HepG2 (cell line): Measurements from ENCODE around the gene NCLN. TPM values are rescaled to one million over a fixed set of nuclear protein-coding genes. Genes with fewer than 3 reads are reported as not detected.
"Not testable (repeated sequence)": the region's sequence is repeated elsewhere in the genome, so short reads cannot be mapped to it uniquely, and the experiment has no call there.

Experiments used
- ATAC-seq: fragments of 200-7000 bp; cut with Tn5 transposase; 3 replicates; pipeline ENCODE4 v1.9.1; 2020; ENCODE audit warnings: mild to moderate bottlenecking, moderate library complexity
- BruUV-seq: library from RNA; stranded (reverse); fragments of 400-500 nt; replicated peaks from 2 replicates; lab custom pipeline; 2021; lab: Mats Ljungman, UMichigan
- CTCF ChIA-PET: fragments of 300-600 bp; formaldehyde crosslinking; extraction: SDS; loops from one replicate; lab custom pipeline; 2021; ENCODE audit warnings: low total read pairs, inconsistent platforms, low intra/inter-chr PET ratio; lab: Yijun Ruan, JAX
- POLR2A ChIA-PET: fragments of 350-600 bp; sonication (Branson Sonifier 250); formaldehyde crosslinking; loops from one replicate; lab custom pipeline; 2020; ENCODE audit warnings: antibody characterized with exemption, inconsistent platforms; lab: Yijun Ruan, JAX
- DNase-seq: peaks from one replicate; pipeline ENCODE4 v3.0.0-alpha.2; 2015; ENCODE audit warnings: low spot score
- FAIRE-seq: peaks from 3 replicates; lab custom pipeline; 2011; peaks lifted over from hg19 to GRCh38; lab: Jason Lieb, UNC
- H2AFZ ChIP-seq: one replicate; pipeline ENCODE4 v1.6.1; 2011; ENCODE audit warnings: low read length, inconsistent platforms
- H3K27ac ChIP-seq: fragments of 300-600 bp; 3 replicates; pipeline ENCODE4 v1.8.0; 2011; ENCODE audit warnings: mixed run types, mild to moderate bottlenecking, mixed read lengths, low read length, inconsistent platforms; ENCODE audit not compliant: insufficient read depth; ENCODE audit errors: extremely low read length
- H3K27me3 ChIP-seq, 2 experiments: fragments of 200-600 bp in 1 of 2; 2 replicates in 1 of 2; 3 replicates in 1 of 2; pipeline versions ENCODE4 v1.6.0 to v1.8.0; 2011; ENCODE audit warnings: low read length in 2 of 2, mild to moderate bottlenecking in 2 of 2, moderate library complexity in 2 of 2, inconsistent platforms in 1 of 2; ENCODE audit not compliant: insufficient read depth in 2 of 2, control insufficient read depth in 1 of 2
- H3K36me3 ChIP-seq, 2 experiments: fragments of 200-600 bp in 1 of 2; replicated peaks in 1 of 2; 2 replicates in 1 of 2; 3 replicates in 1 of 2; pipeline versions ENCODE4 v1.5.1 to v1.8.0; 2011; ENCODE audit warnings: low read length in 2 of 2, inconsistent platforms in 1 of 2; ENCODE audit not compliant: insufficient read depth in 2 of 2, control insufficient read depth in 1 of 2
- H3K4me1 ChIP-seq: 2 replicates; pipeline ENCODE4 v1.5.1; 2012; ENCODE audit warnings: low read length, inconsistent platforms; ENCODE audit not compliant: insufficient read depth
- H3K4me2 ChIP-seq: 2 replicates; pipeline ENCODE4 v1.6.0; 2011; ENCODE audit warnings: low read depth, low read length, inconsistent platforms
- H3K4me3 ChIP-seq, 3 experiments: fragments of 200-600 bp in 1 of 3; sonication (generic), shearing (Covaris generic) in 1 of 3; replicated peaks in 1 of 3; 2 replicates each; pipeline ENCODE4 v1.5.1; 2011 to 2016; ENCODE audit warnings: low read length in 3 of 3, inconsistent platforms in 2 of 3, low read depth in 2 of 3, mild to moderate bottlenecking in 2 of 3, control low read depth in 1 of 3, mixed read lengths in 1 of 3; ENCODE audit not compliant: insufficient read depth in 1 of 3
- H3K79me2 ChIP-seq: one replicate; pipeline ENCODE4 v1.6.1; 2011; ENCODE audit warnings: low read length, inconsistent platforms; ENCODE audit not compliant: insufficient read depth
- H3K9ac ChIP-seq: 2 replicates; pipeline ENCODE4 v1.6.0; 2011; ENCODE audit warnings: mild to moderate bottlenecking, low read depth, low read length, inconsistent platforms; ENCODE audit not compliant: insufficient read depth
- H3K9me3 ChIP-seq: 2 replicates; pipeline ENCODE4 v1.5.1; 2012; ENCODE audit warnings: mild to moderate bottlenecking, low read length
- H4K20me1 ChIP-seq: 2 replicates; pipeline ENCODE4 v1.6.0; 2011; ENCODE audit warnings: inconsistent platforms, mild to moderate bottlenecking, low read length, moderate library complexity; ENCODE audit not compliant: insufficient read depth
- CHD2 ChIP-seq: IDR thresholded peaks from 2 replicates; pipeline ENCODE4 v1.6.1; 2011; ENCODE audit warnings: low read depth, low read length, improper control_type of control experiment
- ISX ChIP-seq: sonication (generic); formaldehyde crosslinking; conservative IDR thresholded peaks from 2 replicates; pipeline ENCODE4 v1.5.0; 2020; ENCODE audit warnings: missing genetic modification reagents
- MAFK ChIP-seq, 2 experiments: IDR thresholded peaks in 1 of 2; conservative IDR thresholded peaks in 1 of 2; 2 replicates each; pipeline ENCODE4 v1.6.1; 2011; ENCODE audit warnings: improper control_type of control experiment in 2 of 2, low read length in 2 of 2
- NR2F6 ChIP-seq, 2 experiments: IDR thresholded peaks; 2 replicates each; pipeline ENCODE4 v1.6.1; 2016; ENCODE audit warnings: antibody characterized with exemption in 1 of 2, mild to moderate bottlenecking in 1 of 2
- PAXIP1 ChIP-seq: sonication (generic); formaldehyde crosslinking; conservative IDR thresholded peaks from 2 replicates; pipeline ENCODE4 v1.4.0; 2020; ENCODE audit warnings: mild to moderate bottlenecking, missing genetic modification reagents, moderate library complexity
- PHF5A ChIP-seq: IDR thresholded peaks from one replicate; pipeline ENCODE4 v1.6.1; 2018; ENCODE audit warnings: low read depth, missing genetic modification reagents; ENCODE audit not compliant: unreplicated experiment
- ZNF121 ChIP-seq: sonication (generic); formaldehyde crosslinking; IDR thresholded peaks from 2 replicates; pipeline ENCODE4 v1.5.0; 2020; ENCODE audit warnings: mild to moderate bottlenecking, missing genetic modification reagents
- ZNF674 ChIP-seq: sonication (generic); formaldehyde crosslinking; IDR thresholded peaks from 2 replicates; pipeline ENCODE4 v1.5.0; 2020; ENCODE audit warnings: low read depth, mild to moderate bottlenecking, missing genetic modification reagents
- WGBS: methylation state at CpG from one replicate; pipeline ENCODE4 v1.1.6; 2017; ENCODE audit warnings: low lambda C conversion rate; 5-methylcytosine and 5-hydroxymethylcytosine counted together
- in situ Hi-C: cut with HindIII; loops from 2 replicates; pipeline ENCODE4 v1.10.0; 2017; ENCODE audit warnings: low pct_unique_long_range_greater_than_20kb; ENCODE audit not compliant: extremely low pct_ligation_motif_present
- intact Hi-C: fragments of 100-400 bp; cut with micrococcal nuclease; formaldehyde crosslinking; loops from one replicate; pipeline ENCODE4 v1.10.0; 2022; ENCODE audit not compliant: unreplicated experiment
- polyA plus RNA-seq, 8 experiments: library from polyadenylated mRNA; depleted of rRNA in 3 of 8; stranded (reverse) in 7 of 8; unstranded in 1 of 8; fragments of >200 nt; fragmentation: Illumina TruSeq in 4 of 8; extraction: Trizol in 4 of 8; gene quantifications; 2 replicates each; pipeline versions ENCODE4 v1.2.1 to v1.2.3, GENCODE V29; 2011 to 2016; ENCODE audit warnings: low read depth in 4 of 8, missing spikeins in 1 of 8, mixed read lengths in 1 of 8; ENCODE audit not compliant: insufficient read depth in 1 of 8
- total RNA-seq, 5 experiments: library from RNA; depleted of rRNA; stranded (reverse); fragments of >200 nt; fragmentation: Illumina TruSeq; extraction: Trizol; gene quantifications; 2 replicates each; pipeline ENCODE4 v1.2.3, GENCODE V29; 2016; ENCODE audit warnings: low read depth in 1 of 5

The NCLN gene
- total and polyA plus RNA-seq, 2 of the 13 experiments (the other 11 are each of a cell fraction or from before 2014, with no cell fraction given) = 42.6 to 56.0 TPM

DNA sequence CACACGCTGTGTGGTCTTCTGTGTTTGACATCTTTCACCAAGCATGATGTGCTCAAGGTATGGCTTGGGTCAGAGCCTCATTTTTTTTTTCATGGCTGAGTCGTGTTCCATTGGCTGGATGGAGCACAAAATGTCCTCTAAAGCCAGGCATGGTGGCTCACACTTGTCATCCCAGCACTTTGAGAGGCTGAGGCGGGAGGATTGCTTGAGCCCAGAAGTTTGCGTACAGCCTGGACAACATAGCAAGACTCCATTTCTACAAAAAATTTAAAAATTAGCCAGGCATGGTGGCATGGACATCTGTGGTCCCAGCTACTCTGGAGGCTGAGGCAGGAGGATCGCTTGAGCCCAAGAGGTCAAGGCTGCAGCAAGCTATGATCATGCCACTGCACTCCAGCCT lies 35.8 kb downstream of the NCLN start:
- CTCF ChIA-PET, H3K9me3 ChIP-seq: not testable (repeated sequence)

GRCh38 chr19:3222709-3223108 lies 37.0 kb downstream of the NCLN start:
- Histone ChIP-seq H4K20me1 (peaks cover 4% of the 10 kb centered on the region; the same call in 1 of the 2 replicates), H3K27ac (no peak overlapping the region), H3K27me3 (peaks cover 2 to 24% of the 10 kb centered on the region in 2 experiments; a peak in 3 of 5 replicates), H3K9me3 (no peaks in the 10 kb centered on the region), H3K9ac (no peak overlapping the region), H3K4me3 (no peak overlapping the region), H3K36me3 (no peaks in the 10 kb centered on the region), H2AFZ (no peak overlapping the region), H3K4me1 (no peaks in the 10 kb centered on the region), H3K79me2 (no peaks in the 10 kb centered on the region), H3K4me2 (no peak overlapping the region)
- ATAC-seq (no peak), DNase-seq (no peak), FAIRE-seq (no peak)
- TF ChIP-seq NR2F6 (IDR thresholded peaks at IDR 0.05) (no peak), NR2F6 (CRISPR knock-in tag; IDR thresholded peaks at IDR 0.05) (no peak), PHF5A (CRISPR knock-in tag) (no peak), ZNF674 (CRISPR knock-in tag) (no peak), PAXIP1 (no peak), CHD2 (no peak), MAFK (conservative IDR thresholded peaks at IDR 0.05 in 1 of 2, IDR thresholded peaks at IDR 0.05 in 1 of 2; ENCODE audit: low read length in 2 of 2) (no peak), ISX (CRISPR knock-in tag) (no peak)
- 55% methylated on average over 5 of the region's 5 CpGs for WGBS
- POLR2A ChIA-PET = no interaction called here
- BruUV-seq = no TSS peak
- in situ Hi-C loops (no loop called here), intact Hi-C loops (no loop called here)
- CTCF ChIA-PET = no interaction called here

More for the DNA sequence above, 35.8 kb downstream of the NCLN start:
- BruUV-seq, H3K4me2 ChIP-seq, H3K9ac ChIP-seq, in situ Hi-C loops: not testable (repeated sequence)
- peaks cover 0 to 13% of the 10 kb centered on the region in 2 experiments; a peak in 2 of 5 replicates for H3K27me3 ChIP-seq
- 0 out of 2 replicates have a peak, but pooled peaks have one; percentile 21 for TF ChIP-seq ZNF121
- TF ChIP-seq, all 625 proteins: peak for 1; not testable (repeated sequence) for 624
- H3K36me3 ChIP-seq, FAIRE-seq, H3K79me2 ChIP-seq, H3K4me1 ChIP-seq, DNase-seq, H4K20me1 ChIP-seq, H3K4me3 ChIP-seq, intact Hi-C loops, H3K27ac ChIP-seq, ATAC-seq, H2AFZ ChIP-seq, POLR2A ChIA-PET: not testable (repeated sequence)
- WGBS = 29% methylated on average over 5 of the region's 5 CpGs
